Uterus (tissue), 2 donors: Measurements from ENCODE around the gene NPHS2.

Experiments used
- POLR2A ChIP-seq, 2 donors: fragments of 450-650 bp; IDR thresholded peaks; one replicate each; pipeline ENCODE4 v1.6.1; 2016; ENCODE audit warnings: antibody characterized with exemption in 2 of 2, mild to moderate bottlenecking in 1 of 2, moderate library complexity in 1 of 2
- TF ChIP-seq, protein P1 (sequence below), 4 experiments: fragments of 200-600 bp in 2 of 4; fragments of 450-650 bp in 2 of 4; sonication (generic) in 2 of 4; IDR thresholded peaks; one replicate each; pipeline ENCODE4 v1.5.1; 2016 to 2019; ENCODE audit warnings: antibody characterized with exemption in 4 of 4, mild to moderate bottlenecking in 2 of 4, moderate library complexity in 1 of 4

DNA sequence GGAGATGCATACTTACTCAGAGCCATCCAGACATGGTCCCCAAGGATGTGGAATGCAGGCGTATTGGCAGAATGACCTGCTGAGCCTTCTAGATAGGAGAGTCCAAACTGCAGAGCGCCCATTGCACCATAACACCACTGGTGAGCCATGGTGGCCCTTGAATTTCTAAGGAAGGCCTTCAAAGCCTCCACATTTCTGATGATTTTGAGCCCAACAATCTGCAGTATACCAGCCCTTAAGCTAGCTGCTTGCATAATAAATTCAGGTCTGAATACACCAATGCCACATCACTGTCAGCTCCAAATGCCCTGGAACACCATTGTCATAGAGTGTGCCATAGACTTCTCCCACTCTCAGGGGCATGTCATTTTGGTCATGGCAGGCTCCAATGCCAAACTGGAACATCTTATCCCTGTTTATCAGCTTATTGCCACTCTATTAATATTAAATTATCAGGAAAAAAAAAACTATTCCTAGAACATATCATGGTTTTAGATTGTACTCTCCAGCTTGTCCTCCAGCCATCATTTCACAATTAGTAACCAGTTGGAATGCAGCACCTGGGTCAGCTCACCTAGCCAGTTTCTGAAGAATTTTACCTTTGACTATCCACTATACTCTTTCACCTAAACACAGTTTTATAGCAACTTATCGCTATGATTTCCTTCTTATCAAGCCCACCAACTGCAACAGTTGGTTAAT, 26.9 kb downstream of the NPHS2 start:
- TF ChIP-seq, protein P1, sequence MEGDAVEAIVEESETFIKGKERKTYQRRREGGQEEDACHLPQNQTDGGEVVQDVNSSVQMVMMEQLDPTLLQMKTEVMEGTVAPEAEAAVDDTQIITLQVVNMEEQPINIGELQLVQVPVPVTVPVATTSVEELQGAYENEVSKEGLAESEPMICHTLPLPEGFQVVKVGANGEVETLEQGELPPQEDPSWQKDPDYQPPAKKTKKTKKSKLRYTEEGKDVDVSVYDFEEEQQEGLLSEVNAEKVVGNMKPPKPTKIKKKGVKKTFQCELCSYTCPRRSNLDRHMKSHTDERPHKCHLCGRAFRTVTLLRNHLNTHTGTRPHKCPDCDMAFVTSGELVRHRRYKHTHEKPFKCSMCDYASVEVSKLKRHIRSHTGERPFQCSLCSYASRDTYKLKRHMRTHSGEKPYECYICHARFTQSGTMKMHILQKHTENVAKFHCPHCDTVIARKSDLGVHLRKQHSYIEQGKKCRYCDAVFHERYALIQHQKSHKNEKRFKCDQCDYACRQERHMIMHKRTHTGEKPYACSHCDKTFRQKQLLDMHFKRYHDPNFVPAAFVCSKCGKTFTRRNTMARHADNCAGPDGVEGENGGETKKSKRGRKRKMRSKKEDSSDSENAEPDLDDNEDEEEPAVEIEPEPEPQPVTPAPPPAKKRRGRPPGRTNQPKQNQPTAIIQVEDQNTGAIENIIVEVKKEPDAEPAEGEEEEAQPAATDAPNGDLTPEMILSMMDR (IDR thresholded peaks at IDR 0.05): no peak
- TF ChIP-seq POLR2A (IDR thresholded peaks at IDR 0.05): no peak
